ENCODE results near the gene HPD.

DNA sequence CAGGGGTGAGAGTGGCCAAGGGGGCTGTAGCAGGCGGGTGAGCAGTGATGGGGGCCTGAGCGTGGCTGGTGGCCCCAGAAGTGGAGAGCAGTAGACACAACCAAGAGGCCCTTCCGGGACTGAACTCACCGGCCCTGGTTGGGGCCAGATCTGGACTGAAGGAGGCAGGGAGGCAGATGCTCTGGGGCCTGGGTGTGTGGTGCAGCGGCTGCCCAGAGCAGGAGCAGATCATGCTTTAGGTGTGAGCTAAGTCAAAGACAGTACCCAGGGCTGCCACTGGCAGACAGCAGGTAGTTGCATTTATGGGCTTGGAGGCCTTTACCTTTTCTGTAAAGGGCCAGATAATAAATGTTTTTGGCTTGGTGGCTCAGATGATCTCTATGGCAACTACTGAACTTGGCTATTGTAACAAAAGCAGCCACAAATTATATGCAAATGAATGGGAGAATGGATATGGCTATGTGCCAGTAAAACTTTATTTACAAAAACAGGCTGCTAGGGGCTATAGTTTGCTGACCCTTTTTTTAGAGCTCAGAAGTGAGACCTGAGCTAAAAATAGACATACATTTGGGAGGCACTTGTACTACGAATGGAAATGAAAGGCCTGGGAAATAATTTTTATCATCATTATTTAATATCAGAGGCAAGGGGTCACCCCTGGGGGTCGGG is 29.3 kb downstream of the HPD start:
- TF ChIP-seq, protein P1, sequence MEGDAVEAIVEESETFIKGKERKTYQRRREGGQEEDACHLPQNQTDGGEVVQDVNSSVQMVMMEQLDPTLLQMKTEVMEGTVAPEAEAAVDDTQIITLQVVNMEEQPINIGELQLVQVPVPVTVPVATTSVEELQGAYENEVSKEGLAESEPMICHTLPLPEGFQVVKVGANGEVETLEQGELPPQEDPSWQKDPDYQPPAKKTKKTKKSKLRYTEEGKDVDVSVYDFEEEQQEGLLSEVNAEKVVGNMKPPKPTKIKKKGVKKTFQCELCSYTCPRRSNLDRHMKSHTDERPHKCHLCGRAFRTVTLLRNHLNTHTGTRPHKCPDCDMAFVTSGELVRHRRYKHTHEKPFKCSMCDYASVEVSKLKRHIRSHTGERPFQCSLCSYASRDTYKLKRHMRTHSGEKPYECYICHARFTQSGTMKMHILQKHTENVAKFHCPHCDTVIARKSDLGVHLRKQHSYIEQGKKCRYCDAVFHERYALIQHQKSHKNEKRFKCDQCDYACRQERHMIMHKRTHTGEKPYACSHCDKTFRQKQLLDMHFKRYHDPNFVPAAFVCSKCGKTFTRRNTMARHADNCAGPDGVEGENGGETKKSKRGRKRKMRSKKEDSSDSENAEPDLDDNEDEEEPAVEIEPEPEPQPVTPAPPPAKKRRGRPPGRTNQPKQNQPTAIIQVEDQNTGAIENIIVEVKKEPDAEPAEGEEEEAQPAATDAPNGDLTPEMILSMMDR (IDR thresholded peaks at IDR 0.05) = no peak
- no peak for TF ChIP-seq POLR2A (IDR thresholded peaks at IDR 0.05)
